ENCODE measurements around the gene CRHR1.

CRHR1 gene

DNA sequence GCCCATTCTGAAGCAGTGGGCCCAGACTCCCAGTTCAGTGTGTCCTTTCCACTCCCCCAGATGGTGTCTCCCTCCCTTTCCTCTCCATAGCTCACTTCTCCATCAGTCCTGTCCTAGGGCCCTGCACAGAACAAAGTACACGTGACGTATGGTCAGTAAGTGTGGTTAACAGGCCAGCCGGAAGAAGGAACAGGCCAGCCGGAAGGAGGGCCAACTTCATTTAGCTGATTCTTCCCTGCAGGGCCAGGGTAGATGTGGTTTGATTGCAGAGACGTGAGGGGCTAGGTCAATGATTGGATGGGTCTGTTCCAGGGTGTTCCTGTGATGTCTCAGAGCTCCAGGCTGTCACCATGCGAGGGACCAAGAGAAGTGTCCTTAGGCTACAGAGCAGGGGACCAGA lies 31.6 kb downstream of the CRHR1 start:
- no peak for DNase-seq (ENCODE audit: low read depth)
- H3K4me3 ChIP-seq (ENCODE audit: low read depth, low read length), result no peak overlapping the region
- TF ChIP-seq, protein P1, sequence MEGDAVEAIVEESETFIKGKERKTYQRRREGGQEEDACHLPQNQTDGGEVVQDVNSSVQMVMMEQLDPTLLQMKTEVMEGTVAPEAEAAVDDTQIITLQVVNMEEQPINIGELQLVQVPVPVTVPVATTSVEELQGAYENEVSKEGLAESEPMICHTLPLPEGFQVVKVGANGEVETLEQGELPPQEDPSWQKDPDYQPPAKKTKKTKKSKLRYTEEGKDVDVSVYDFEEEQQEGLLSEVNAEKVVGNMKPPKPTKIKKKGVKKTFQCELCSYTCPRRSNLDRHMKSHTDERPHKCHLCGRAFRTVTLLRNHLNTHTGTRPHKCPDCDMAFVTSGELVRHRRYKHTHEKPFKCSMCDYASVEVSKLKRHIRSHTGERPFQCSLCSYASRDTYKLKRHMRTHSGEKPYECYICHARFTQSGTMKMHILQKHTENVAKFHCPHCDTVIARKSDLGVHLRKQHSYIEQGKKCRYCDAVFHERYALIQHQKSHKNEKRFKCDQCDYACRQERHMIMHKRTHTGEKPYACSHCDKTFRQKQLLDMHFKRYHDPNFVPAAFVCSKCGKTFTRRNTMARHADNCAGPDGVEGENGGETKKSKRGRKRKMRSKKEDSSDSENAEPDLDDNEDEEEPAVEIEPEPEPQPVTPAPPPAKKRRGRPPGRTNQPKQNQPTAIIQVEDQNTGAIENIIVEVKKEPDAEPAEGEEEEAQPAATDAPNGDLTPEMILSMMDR (IDR thresholded peaks at IDR 0.05; ENCODE audit: control insufficient read depth, extremely low read depth, insufficient read depth), result no peak

DNA sequence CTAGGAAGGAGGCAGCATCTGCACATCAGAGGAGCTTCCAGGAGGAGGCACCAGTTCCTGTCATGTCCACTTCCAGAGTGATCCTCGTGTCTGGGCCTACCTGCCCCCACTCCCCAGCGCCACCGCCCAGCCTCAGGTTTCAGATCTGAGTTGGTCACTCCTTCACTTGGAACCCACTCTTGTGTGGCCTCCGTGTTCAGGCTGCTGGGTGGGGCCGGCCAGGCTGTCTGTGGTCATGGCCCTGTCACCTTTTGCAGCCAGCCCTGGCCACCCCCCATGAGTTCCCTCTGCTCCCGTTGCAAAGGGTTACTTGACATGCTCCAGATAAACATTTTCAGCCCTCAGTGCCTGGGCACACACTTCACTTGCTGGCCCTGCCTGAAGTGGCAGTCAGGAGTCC lies 33.9 kb downstream of the CRHR1 start:
- TF ChIP-seq, protein P1 (IDR thresholded peaks at IDR 0.05; ENCODE audit: control insufficient read depth, extremely low read depth, insufficient read depth), result no peak
- no peak for DNase-seq (ENCODE audit: low read depth)
- no peak overlapping the region for H3K4me3 ChIP-seq (ENCODE audit: low read depth, low read length)

DNA sequence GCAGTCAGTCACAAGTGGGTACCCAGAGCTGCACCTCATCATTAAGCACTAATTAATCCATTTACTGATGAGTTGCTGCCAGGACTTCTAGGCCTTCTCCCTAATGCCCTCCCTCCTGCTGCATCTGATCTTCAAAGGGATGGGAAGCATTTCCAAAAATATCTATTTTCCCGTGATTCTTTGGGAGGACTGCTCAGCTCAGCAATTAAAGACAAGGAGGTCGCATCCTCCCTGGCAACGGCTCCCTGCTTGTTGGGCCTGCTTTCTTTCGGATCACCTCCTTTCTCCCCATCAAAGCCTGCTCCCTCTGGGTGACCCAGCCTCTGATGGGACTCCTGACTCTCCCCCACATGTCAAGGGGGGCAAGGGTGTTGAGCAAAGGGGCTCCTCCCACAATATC lies 34.6 kb downstream of the CRHR1 start:
- no peak for DNase-seq (ENCODE audit: low read depth)
- no peak overlapping the region for H3K4me3 ChIP-seq (ENCODE audit: low read depth, low read length)
- TF ChIP-seq, protein P1 (IDR thresholded peaks at IDR 0.05; ENCODE audit: control insufficient read depth, extremely low read depth, insufficient read depth), result no peak

DNA sequence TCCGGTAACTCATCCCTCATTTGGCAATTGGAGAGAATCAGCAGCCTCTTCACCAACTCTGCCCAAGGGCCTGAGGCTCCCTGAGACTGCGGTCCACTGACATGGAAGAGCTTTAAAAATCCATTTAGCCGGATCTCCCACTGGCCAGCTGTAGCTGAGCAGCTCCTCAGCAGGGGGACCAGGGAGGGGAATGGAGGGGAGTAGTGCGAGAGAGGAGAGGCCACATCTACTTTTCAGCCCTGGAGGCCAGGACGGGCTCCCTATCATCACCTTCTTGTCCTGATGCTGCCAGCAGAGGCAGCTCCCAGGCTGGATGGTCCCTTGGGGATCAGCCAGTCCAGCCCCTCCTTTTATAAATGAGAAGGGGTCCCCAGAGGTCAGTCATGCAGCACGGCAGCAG lies 35.5 kb downstream of the CRHR1 start:
- TF ChIP-seq, protein P1 (IDR thresholded peaks at IDR 0.05; ENCODE audit: control insufficient read depth, extremely low read depth, insufficient read depth), result no peak
- no peak for DNase-seq (ENCODE audit: low read depth)
- no peak overlapping the region for H3K4me3 ChIP-seq (ENCODE audit: low read depth, low read length)

DNA sequence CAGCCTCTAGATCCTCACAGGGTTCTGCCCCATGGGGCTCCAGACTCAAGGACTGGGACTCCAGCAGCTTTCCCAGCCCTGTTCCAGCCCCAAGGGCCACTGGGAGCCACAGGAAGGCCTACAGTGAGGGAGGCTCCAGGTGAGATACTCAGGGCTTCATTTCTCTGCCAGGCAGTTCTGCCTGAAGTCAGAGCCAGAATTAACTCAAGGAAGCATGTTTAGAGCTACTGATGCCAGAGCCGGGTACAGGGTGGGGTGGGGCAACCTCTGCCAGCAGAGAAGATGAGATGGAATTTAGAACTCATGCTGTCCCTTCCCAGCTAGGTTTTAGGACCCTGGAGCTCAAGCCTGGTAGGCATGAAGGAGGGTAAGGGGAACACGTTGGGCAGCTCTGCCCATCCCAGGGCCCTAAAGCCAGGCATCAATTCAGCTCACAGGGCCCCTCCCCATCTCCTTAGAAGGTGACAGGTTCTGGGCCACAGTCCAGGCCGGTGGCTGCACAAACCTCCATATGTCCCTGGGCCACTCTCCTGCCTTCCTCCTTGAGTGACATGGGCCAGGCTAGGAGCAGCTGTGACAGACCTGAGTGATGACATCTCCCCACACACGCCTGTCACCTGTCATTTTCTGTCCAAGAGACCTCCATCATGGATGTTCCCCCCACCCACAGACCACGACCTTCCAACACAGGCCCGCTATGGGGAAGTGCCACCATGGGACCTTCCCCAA lies 36.1 kb downstream of the CRHR1 start:
- H3K4me3 ChIP-seq (ENCODE audit: low read depth, low read length), result no peak overlapping the region
- TF ChIP-seq, protein P1 (IDR thresholded peaks at IDR 0.05; ENCODE audit: control insufficient read depth, extremely low read depth, insufficient read depth), result no peak
- DNase-seq (ENCODE audit: low read depth), result no peak

DNA sequence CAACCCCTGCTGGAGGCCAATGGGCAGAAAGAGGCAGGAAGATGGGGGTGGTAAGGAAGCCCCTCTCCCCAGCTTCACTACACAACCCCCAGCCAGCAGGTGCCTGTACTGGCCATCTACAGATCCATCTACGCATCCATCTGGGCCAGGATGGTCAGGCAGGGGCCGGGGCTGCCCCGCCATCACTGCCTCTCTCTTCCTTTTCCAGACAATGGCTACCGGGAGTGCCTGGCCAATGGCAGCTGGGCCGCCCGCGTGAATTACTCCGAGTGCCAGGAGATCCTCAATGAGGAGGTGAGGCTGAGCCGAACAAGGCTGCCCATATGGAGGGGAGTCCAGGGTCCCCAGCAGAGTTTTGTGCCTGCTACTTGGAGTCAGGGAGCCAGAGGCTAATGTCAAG lies 37.0 kb downstream of the CRHR1 start:
- TF ChIP-seq, protein P1 (IDR thresholded peaks at IDR 0.05; ENCODE audit: control insufficient read depth, extremely low read depth, insufficient read depth), result no peak
- H3K4me3 ChIP-seq (ENCODE audit: low read depth, low read length), result no peak overlapping the region
- no peak for DNase-seq (ENCODE audit: low read depth)

DNA sequence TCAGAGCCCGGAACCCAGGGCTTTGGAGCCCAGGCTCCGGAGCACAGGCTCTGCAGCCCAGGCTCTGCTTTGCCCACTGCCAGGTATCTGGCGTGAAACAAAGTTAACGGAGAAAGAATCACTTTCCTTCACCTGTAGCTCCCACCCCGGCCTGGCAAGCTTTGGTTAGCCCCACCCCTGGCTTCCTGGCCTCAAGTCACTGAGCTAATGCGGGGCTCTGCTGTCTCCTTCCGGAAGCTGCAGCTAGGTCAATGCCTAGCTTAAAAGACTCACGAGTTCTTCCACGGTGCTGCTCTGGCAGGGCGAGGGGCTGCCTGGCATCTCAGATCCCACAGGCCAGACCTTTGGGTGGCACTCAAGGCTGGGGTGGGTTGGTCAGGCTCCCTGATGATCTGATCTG lies 39.5 kb downstream of the CRHR1 start:
- H3K4me3 ChIP-seq (ENCODE audit: low read depth, low read length), result no peak overlapping the region
- no peak for DNase-seq (ENCODE audit: low read depth)
- TF ChIP-seq, protein P1 (IDR thresholded peaks at IDR 0.05; ENCODE audit: control insufficient read depth, extremely low read depth, insufficient read depth), result no peak
